Inflammatory macrophage treated with lipopolysaccharide for 1 hour (primary cell): ENCODE measurements around the gene CSNK1E.
A peak's percentile ranks its signal among the peaks of the same experiment; 100 is the strongest.

ENCODE experiments used
- DNase-seq, 2 donors: peaks; one replicate each; pipeline ENCODE4 v3.0.0-alpha.2; 2020 to 2022

CSNK1E gene

DNA sequence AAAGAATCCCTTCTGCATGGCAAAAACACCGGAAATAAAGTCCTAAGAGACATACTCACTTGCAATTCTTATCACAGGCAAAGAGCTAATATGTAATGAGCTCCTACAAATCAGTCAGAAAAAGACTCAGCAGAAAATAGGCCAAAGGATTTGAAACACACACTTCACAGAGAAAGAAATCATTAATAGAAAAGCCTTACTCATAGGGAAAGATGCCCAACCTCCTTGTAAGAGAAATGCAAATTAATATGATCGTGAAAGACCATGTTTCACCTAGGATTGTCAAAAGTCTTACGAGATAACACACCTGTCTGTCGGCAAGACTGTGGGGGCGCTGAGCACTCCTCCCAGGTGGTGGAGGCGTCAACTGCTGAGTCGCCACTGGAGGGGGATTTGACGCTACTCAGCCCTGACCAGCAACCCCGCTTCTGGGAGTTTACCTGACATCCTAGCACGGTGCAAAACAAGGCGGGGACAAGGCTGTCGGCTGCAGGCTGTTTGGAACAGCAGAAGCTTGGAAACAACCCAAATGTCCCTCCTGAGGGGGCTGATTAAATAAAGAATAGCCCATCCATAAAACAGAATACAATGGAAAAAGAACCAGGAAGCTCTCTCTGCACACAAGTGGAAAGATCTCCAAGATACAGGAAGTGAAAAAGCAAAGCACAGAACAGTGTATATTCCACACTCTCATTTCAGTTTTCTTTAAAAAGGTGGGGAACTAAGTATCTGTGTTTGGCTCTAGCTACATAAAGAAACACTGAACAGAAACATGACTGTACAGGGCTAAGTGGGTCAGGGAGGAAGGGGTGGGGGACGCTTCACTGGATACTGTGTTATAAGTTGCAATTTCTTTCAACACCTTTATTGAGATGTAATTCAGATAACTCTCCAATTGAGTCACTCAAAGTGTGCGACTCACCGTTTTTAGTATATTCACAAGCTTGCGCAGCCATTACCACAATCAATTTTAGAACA, 11.5 kb downstream of the CSNK1E start:
- DNase-seq, result peak in 1 of 2 donors; percentile 22

GRCh38 chr22:38304526-38304925, 12.7 kb downstream of the CSNK1E start:
- DNase-seq, result no peak

DNA sequence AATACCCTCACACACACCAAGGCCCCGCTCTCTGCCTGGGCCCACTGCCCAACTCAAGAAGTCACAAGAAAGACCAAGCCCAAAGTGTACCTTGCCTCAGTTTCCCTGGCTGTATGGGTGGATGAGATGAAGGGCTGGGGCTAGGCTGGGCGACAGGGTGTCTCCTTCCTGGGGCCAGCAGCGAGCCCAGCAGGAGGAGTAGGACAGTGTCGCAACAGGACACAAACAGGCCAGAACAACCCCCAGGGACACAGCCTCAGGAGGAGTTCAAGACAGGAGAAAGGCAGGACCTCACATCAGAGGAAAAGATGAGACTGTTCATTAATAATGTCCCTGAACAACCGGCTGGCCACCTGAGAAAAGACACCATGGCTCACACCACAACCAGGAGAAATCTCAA, 13.3 kb downstream of the CSNK1E start:
- DNase-seq, result no peak

DNA sequence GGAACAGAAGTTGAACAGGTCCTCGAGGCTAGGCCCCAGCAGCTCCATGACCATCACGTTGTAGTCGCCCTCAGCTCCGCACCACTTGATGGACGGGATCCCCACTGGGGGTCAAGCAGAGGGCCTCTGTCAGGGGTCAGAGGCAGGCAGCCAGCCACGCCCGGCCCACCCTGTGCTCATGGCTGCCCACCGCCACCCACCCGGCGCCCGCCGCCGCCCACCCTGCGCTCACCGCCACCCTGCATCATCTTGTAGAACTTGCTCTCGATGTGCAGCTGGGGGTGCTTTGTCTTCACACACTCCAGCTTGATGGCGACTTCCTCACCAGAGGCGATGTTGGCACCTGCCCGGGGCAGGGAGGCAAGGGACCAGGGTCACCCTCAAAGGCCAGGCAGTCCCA, 14.3 kb downstream of the CSNK1E start:
- no peak for DNase-seq

DNA sequence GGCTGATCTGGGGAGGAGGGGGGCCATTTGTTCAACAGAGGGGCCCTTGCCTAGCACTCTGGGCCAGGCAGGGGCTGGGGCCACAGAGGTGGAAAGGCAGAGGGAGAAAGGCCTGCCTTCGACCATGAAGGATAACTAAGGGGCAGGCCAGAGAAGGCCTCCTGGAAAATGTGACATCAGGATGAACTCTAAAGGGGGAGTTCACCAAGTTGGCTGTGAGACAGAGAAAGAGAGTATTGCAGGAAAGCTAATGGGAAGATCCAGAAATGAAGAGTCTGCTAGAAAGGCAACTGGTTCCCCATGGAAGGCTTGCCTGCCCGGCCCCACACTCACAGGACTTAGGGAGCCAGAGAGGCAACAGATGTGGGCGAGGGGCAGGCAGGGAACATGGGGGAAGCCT, 16.3 kb downstream of the CSNK1E start:
- DNase-seq, result no peak

DNA sequence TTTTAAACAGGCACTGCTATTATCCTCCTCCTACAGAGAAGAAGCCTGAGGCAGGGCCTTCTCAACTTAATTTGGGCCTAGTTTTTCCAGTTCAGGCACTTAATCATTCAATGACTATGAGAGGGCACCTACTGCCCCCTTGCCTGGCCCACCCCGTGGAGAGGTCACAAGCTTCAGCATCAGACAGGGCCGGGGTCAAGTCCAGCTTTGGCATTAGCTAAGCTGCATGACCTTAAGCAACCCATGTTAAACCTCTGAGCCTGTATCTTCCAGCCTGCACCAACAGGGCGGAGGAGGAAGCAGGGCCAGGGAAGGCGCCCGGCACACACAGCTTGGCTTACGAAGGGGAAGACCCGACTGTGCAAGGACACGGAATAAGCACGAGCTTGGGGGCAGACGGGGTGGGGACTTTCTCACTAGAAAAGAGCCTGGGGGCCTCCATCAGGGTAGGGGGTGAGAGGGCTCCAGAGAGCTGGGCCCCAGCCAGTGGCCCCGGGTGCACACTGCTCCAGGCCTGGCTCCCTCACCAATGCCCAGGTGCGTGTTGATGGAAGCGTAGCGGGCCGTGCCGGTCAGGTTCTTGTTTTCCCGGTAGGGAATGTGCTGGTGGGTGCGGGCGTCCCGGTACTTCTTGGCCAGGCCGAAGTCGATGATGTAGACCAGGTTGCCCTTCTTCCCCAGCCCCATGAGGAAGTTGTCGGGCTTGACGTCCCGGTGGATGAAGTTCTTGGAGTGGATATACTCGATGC, 16.9 kb downstream of the CSNK1E start:
- no peak for DNase-seq

- no peak for DNase-seq
These were observed 17.5 kb downstream of the CSNK1E start for GRCh38 chr22:38299770-38300102.

DNA sequence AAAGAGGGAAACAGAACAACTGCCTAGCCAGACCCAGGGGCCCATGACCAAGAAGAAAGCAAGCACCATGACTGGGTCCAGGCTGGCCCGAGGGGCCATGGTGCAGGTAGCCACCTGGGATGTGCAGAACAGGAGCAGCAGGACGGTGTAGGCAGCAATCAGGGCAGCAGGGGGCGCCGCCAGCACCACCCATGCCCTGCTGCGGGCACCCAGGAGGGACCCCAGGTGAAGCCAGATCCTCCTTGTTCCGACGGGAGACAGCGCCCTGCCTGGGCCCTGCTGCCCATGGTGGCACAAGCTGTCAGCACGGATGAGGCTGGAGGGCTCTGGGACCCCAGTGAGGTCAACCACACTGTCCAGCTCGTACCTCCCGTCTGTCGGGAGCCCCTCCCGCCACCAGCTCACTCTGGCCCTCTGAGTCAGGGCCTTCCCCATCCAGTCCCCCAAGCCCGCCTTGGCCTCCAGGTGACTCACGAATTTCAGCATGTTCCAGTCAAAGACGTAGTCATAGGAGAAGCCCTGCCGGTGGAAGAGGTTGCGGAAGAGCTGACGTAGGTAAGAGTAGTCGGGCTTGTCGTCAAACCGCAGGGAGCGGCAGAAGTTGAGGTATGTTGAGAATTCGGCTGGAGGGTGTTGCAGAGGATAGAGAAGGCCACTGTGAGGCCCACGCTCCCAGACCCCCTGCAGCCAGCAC, 18.8 kb downstream of the CSNK1E start:
- DNase-seq, result no peak

DNA sequence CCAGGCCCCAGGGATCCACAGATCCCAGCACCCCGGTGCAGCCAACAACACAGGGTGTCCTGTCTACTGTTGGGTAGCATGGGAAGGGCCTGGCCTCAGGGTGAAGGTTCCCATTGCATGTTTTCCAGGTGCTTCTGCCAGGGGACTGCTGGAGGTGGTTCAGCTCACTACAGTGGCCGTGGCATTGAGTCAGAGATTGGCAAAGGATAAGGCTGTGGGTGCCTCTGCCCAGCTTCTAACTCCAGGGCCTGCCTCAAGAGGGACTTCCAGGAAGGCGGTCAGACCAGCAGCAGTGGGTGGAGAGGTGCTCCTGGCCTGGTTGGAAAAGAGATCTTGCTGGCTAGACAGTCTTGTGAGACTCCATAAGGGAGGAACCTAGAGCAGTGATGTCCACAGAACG, 20.9 kb downstream of the CSNK1E start:
- no peak for DNase-seq

- no peak for DNase-seq
These were observed 21.4 kb downstream of the CSNK1E start for GRCh38 chr22:38295863-38296262.

GRCh38 chr22:38295339-38295738, 21.9 kb downstream of the CSNK1E start:
- DNase-seq, result no peak

DNA sequence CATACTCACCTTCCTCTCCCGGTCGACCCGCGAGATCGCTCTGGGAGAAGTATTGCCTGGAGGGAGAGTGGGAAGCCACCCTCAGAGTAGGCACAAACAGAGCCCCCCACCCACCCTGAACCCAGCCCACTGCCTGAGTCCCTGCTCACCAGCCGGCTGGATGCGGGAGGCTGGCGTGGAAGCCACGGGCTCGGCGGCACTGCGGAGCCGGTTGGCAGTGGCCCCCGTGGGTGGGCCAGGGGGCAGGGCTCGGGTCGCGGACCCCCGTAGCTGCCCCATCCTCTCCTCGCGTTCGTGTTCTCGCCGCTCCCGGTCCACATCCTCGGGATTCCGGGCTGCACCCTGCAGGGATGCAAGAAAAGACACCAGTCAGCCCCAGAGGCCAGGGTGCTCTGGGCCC, 23.0 kb downstream of the CSNK1E start:
- no peak for DNase-seq

GRCh38 chr22:38292694-38293093, 24.5 kb downstream of the CSNK1E start:
- DNase-seq, result no peak

DNA sequence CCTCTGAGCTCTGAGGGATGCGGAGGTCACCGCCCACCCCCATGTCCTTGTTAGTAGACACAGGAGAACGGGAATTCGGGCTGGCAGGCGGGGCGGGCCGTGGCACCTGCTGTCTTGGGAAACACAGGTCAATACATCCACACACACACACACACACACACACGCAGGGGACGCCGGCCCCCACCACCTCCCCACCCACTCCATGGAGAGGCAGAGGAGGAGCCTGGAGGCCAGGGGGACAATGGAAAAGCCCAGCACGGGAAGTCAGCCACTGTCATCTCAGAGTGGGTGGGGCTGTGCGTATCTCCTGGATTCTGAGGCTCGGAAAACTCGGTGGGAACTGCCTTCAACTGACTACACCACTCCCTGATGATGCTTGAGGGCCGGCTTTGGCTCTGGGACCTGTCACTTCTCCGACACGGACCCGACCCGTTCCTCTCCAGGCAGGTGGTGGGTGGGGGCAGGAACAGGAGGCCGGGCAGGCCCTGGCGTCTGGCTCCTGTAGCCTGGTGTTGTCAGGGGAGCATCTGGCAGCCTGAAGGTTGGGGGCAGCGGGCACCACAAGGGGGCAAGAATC, 25.9 kb downstream of the CSNK1E start:
- DNase-seq, result no peak

DNA sequence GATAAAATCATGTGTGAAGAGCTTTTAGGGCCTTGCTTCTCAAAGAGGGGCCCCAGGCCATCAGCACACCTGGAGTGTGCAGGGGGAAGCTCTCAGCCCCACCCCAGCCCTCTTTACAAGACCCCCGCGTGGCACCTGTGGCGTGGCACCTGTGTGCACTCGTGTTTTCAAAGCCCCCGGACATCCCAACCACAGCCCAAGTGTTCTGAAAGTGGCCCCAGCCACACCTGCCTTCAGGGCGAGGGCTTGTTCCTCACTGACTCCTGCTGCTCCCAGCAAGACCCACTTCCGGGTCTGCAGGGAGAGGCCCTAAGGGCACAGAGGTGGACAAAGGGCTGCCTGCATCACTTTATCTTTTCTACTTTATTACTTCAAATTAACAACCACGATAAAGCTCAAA, 26.9 kb downstream of the CSNK1E start:
- DNase-seq, result no peak

DNA sequence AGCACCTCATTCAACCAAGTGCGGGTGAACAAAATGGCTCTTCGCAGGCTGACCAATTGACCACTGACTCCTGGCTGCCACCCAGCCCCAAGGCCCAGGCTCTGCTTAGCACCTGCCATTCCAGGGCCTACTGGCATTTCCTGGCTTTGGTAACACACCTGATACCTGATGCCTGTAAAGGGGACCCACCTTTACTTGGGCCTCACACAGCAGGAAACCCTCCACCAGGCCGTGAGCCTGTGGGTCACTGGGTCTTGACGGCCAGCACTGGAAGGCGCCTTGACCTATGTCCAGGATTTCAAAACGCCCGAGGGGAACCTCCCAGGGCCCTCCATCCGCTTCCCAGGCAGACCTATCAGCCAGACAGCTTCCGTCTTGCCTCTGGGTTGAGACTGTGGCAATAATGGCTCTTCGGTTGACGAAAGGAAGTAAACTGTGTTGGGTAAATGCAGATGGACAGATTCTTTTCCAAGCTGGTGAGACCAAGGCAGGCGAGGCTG, 27.6 kb downstream of the CSNK1E start:
- DNase-seq, result peak; percentile 22 to 45

- no peak for DNase-seq
These were observed 30.1 kb downstream of the CSNK1E start for GRCh38 chr22:38286915-38287669.

DNA sequence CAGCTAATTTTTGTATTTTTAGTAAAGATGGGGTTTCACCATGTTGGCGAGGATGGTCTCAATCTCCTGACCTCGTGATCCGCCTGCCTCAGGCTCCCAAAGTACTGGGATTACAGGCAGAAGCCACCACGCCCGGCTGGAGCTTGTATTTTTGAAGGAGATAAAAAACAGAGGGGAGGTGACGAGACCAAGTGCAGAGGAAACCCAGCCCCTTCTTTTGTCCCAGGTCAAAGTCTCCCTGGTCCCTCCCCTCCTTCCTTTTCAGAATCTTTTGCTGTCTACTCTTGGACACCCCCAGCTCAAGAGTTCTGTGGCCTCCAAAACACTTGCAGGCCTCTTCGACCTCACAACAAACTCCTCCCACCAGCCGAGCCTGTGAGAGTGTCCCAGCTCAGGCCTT, 32.2 kb downstream of the CSNK1E start:
- no peak for DNase-seq

DNA sequence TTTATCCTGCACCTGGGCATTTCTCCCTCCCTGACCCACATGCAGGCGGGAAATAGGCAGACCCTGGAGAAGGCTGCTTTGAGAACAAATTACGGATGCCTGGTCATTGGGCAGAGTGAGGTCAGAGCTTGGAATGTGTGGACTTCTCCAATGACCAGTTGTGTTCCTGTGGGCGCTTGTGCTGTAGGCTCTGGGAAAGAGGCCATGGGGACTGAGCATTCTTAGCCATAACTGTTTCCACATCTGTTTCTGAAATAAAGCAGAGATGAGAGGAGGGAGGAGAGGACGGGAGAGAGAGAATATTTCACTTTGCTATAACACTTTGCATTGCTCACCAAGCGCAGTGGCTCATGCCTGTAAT, 33.2 kb downstream of the CSNK1E start:
- DNase-seq, result no peak

DNA sequence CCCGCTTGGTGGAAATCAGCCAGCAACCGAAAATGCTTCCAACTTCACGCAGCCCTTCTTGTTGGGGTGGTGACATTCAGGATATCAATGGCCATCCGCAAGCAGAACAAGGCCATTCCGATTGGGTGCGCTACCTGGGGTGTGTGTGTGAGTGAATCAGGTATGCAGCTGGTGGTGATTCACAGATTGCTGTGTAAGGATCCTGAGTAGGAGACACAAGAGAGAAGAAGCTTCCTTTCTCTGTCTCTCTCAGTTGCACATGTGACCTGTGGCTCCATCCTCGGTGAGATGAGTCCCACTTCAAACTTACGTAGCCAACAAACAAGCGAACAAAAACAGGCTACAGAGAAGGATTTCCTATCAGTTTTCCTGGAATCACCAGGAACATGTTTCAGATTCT, 34.8 kb downstream of the CSNK1E start:
- DNase-seq, result no peak

DNA sequence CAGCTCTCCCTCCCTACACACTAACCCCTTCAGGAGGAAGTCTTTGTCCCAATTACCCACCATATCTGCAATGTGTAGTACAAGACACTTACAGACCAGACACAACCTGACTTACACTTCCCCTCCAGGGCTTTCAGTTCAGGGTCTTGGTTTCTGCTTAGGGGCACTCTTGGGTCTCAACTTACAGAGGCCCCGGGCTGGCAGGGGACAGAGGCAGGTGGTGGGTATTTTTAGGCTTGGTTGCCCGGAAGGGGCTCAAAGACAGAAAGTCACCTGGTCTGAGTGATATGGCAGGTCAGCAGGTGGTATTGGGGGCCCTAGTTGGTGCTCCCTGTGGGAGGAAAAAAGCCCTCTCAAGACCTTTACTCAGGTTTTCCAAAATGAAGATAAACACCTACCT, 41.1 kb downstream of the CSNK1E start:
- no peak for DNase-seq

GRCh38 chr22:38273135-38273826, 44.0 kb downstream of the CSNK1E start:
- peak in 1 of 2 donors; percentile 5 for DNase-seq
